HTR-8/SVneo (cell line): Measurements from ENCODE around the gene FIGLA.
"Not testable (repeated sequence)": the region's sequence is repeated elsewhere in the genome, so short reads cannot be mapped to it uniquely, and the experiment has no call there.

ENCODE experiments used
- DNase-seq: peaks from one replicate; pipeline ENCODE4 v3.0.0; 2011; ENCODE audit warnings: low spot score, mixed read lengths; ENCODE audit not compliant: insufficient read length
- FAIRE-seq: peaks from 2 replicates; lab custom pipeline; 2011; peaks lifted over from hg19 to GRCh38; lab: Jason Lieb, UNC

FIGLA gene

DNA sequence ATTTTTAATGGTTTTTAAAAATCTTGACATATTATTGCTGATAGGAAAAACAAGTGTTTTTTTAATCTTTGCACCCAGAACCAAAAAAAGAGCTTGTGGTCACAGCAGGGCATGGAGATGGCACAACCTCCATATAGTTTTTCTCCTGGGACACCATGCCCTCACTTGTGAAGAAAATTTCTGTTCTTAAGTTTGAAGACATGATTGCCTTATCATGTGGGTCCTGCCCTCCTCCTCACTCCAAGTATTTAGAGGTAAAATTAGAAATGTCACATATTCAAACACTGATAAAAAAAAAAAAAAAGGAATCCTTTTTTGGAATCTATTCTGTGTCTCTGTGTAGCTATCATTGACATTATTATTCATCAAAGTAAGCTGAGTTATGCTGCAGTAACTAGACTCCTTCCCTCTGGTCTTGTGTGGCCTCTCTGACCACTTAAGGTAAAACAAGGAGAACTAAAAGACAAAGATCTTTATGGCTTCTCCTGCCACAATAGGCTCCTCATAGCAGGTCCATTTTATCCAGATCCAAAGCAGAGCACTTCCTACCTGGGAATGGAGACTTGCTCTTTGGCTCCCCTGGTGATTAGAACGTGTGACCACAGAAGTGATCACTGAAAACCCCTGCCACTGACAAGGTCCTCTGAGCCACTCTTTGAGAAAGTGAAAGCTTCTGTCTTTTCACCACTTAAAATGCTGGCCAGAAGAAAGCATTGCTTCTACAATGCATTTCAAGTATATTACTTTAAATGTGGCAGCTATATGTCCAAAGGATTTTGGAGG is 42.2 kb downstream of the FIGLA start:
- FAIRE-seq (no peak), DNase-seq (no peak)

DNA sequence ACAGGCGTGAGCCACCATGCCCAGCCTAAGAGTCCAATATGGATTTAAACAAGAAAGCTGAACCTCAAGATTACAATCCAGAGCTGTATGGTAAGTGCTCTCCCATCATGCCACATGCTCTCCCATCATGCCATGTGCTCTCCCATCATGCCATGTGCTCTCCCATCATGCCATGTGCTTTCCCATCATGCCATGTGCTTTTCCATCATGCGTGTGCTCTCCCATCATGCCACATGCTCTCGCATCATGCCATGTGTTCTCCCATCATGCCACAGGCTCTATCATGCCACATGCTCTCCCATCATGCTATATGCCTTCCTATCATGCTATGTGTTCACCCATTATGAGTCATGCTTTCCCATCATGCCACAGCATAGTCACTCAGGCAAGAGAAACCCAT is 43.2 kb downstream of the FIGLA start:
- DNase-seq (no peak), FAIRE-seq (peak; percentile 79)

DNA sequence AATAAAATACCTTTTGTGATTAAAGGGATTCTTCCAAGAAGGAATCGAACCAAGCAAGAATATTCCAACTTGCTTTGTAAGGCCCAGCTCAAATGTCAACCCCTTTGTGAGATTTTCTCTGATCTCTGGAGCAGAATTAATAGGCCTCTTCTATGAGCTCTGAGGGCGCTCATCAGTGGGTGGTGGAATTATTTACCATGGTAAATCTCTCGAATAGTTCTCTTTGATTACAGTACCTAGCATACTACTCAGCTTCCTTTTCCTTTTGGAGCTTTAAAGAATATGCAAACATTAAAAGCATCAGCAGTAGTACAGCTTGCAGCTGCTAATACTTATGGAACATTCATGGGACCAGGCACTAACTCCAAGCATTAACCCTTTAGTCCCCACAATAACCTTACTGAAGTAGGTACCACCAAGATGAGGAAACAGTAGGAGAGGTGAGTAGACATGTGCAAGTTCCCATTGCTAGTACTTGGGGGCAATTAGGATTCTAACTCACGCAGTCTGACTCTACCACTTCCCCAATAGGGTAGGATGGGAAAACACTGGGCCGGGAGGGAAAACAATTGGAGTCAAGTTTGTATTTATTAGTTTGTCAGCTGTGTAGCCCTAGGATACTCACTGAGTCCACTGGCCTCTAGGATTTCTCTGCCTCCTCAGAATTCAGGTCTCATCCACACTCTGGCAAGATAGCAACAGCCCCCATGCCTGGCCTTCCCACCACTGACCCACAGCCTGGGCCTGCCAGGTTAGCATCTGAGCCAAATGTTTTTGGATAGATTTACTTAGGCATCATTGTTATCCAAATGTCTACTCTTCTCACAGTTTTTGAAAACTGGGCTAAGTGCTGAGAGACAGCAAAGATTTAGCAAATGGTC is 44.1 kb downstream of the FIGLA start:
- DNase-seq (no peak), FAIRE-seq (no peak)

DNA sequence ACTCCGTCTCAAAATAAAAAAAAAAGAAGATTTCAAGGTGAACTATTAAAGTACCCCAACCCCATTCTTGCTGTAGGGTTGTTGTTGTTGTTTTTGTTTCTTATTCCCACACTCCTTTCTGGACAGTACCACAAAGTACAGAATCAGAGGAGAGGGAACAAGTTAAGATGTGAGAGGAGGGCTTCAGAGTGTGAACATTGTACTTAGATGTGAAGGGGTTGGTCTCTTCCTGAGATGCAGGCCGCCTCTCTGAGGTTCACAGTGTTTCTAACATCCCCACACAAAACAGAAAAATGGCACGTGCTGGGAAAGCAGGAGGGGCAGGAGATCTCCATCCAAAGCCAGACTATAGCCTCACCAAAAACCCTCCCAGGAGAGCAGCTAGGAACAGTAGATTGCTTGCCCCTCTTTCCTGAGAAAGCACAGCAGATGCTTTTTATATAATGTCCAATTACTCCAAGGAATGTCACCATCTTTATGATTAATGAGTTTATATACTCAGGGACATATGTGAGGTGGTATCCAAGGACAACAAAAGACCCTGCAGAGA is 45.1 kb downstream of the FIGLA start:
- DNase-seq (no peak), FAIRE-seq (no peak)

DNA sequence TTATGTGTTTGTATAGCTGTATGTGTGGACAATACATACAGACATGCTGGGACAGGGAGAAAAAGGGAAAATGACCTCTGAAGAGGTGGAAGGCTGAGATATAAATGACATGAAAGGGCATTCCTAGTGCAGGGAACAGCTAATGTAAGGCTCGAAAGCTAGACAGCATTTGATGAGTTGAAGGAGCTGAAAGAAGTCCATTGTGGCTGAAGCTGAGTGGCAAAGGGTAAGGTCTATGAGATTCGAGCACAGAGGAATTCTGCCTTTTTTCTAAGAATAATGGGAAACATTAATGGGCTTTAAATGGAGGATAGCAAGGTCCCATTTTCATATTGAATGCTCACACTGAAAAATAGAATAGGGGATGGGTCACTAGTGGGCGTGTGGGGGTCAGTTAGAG is 46.0 kb downstream of the FIGLA start:
- FAIRE-seq = no peak

DNA sequence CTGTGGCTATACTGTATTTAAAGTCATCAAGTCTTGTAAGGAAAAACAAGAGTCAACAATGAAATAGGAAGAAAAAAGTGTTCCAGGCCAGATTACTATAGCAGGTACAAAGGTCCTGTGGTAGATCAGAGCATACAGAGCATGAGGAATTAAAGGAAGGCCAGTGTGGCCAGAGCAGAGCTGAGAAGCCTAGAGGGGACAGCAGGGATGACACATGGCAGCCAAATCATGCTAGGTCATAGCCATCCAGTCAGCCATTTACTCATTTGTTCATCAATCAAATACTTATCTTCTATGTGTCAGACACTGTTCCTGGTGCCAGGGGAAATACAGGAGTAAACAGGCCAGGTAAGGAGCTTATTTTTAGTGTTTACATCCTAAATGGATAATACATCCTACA is 46.8 kb downstream of the FIGLA start:
- no peak for DNase-seq
- FAIRE-seq = peak; percentile 46

More for the DNA sequence above, 46.0 kb downstream of the FIGLA start:
- no peak for DNase-seq

DNA sequence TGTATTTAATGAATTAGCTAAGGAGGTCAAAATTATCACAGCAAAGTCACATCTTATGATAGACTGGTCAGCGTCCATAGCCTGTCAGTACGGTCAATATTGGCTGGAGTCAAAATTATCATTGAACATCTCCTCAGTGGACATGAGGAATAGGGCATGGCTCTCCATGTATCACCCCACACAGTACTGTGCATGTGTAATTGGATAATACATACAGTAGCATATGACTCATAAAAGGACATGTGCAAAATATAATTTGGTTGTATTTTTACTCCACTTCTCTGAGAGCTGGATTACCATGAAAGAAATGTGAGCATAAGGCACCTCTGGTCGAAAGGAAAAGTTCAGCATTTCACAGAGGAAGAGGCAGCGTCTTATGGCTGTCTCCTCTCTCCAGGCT is 47.4 kb downstream of the FIGLA start:
- FAIRE-seq (no peak), DNase-seq (no peak)

DNA sequence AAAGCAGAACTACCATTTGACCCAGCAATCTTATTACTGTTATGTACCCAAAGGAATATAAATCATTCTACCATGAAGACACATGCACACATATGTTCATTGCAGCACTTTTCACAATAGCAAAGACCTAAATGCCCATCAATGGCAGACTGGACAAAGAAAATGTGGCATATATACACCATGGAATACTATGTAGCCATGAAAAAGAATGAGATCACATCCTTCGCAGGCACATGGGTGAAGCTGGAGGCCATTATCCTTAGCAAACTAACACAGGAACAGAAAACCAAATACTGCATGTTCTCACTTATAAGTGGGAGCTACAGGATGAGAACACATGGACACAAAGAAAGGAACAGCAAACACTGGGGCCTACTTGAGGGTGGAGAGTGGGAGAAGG is 51.0 kb downstream of the FIGLA start:
- not testable (repeated sequence) for DNase-seq, FAIRE-seq

DNA sequence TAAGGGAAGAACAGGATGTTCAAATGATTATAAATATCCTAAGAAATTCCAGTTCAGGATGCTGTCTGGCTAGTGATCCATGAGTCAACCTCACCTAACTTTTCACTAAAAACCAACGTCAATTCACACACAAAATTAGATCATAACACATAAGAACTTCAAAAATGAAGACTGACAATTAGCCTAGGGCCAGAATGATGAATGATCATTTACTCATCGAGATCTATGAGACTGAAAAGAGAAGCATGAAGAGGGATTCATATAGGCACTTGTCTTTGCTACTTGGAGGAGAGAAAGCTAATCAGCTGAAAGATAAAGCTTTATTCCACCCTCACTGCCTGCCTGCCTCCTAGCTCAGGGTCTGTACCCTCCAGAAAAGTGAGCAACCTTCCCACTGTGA is 52.3 kb downstream of the FIGLA start:
- FAIRE-seq (no peak), DNase-seq (no peak)

DNA sequence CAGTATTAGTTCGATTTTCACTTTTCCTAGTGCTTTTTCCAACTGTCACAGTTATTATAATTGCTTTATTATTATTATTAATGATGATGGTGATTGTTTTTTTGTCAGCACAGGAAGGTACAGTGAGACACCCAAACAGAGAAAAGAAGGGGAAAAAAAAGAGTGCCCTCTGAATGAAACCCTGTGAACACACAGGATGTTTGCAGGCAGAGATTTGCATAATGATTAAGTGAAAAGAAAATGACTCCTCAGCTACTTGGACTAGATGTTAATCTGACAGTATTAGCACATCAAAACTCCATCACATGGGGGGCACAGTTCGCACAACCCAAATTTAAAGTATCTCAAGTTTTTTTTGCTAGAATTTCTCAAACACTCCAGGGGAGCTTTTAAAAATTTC is 55.4 kb downstream of the FIGLA start:
- FAIRE-seq (no peak), DNase-seq (no peak)

DNA sequence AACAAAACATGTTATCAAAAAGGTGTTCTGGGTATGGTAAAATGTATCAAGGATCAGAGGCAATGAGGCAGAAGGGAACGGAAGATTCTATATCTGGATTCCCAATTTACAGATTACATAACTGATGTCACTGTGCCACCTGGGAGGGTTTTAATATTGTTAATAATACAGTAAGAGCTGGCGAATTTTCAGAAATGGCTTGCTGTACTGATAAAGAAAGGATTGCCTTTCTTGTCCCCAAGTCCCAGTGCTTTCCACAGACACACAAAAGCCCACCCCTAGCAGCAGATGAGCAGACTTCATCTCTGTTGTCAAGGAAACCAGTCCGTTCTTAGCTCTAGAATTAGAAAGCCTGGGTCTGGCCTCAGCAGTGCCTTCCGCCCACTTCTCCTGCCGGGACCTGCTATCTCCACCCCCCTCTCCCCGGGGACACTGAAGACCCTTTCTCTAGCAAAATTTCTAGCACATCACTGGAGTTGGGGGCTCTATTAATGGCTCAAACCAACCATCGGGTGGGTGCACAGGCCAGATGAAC is 56.7 kb downstream of the FIGLA start:
- FAIRE-seq = no peak
- no peak for DNase-seq

DNA sequence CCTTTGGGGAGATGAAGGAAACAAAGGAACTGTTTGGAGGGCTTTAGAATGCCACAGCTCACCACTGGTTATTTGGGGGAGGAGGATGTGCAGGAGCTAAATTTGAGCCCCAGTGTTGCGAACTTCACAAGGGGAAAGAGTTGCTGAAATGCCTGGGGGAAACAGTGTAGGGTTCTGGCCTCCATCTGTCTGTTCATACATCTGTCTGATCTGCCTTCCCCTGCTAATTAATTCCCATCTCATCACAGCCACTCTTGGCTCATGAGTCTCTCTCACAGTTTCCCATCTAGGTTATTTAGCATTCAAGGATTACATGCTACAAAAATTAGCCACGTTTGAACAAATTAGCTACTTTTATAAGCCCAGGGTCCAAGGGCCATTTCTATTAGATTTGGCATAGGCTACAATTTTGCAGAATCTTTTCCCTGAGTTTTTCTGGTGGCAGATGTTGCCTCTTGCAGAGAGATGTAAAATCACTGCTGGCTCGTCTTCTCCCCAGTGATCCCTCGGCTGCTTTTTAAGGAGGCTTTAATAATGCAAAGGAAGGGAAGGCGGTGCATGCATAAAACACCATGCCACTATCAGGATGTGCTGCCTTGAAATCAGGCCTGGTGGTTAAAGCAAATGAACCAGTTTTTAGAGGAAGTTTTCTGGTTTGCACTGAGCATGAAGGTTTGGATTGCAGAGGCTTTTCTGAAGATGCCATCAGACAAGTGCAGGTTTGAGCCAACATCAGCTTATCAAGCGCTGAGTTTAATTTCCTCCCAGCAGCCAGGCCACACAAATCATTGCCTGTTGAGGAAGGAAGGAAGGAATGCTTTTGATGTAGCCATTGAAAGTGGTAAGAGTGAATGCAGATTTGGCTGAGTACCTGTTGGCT is 57.4 kb downstream of the FIGLA start:
- DNase-seq = no peak
- FAIRE-seq = no peak

DNA sequence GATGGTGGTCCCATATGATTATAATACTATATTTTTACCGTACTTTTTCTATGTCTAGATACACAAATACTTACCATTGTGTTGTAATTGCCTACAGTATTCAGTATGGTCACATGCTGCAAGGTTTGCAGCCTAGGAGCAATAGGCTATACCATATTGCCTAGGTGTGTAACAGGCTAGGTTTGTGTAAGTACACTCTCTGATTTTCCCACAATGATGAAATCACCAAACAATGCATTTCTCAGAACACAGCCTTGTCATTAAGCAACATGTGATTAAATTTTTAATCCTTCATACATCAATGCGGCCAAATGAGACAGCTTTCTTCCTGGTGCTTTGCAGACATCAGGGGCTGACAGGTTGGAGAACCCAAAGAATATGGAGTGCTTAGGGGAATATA is 59.7 kb downstream of the FIGLA start:
- FAIRE-seq (no peak), DNase-seq (no peak)

DNA sequence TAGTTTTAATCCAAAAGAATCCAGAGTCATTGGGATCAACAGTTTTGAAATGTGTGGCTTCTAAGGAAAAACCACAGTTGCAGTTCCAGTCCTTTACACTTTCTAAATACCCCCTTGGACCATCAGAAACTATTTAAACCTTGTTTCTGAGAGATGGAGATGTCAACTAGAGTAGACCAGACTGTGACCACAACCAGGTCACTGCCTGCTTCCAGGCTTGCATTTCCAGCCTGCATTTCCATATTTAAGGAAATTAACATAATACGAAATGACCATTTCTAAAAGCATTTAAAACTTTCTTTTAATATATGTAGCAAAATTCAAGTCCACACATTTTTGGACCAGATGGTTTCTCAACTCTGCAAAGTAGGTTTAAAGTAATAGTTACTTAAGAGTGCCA is 60.8 kb downstream of the FIGLA start:
- DNase-seq = no peak

DNA sequence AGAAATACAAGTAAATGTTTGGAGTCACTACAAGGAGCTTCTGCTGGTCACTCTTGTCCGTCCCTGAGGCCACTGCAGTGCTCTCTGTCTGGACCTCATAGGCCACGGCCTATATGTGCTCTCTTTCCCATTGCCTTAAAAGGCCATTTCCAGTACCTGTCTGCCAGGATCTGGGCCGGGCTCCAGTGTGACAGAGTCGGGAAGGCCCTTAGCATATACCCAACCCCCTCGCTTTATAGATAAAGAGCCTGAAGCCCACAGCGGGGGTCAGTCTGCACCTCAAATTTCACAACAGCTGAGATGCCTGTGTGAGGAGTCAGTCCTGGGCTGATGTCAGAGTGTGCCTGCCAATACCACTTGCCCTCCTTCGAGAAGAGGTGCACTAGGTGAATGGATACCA is 62.3 kb downstream of the FIGLA start:
- DNase-seq (no peak), FAIRE-seq (no peak)

More for the DNA sequence above, 60.8 kb downstream of the FIGLA start:
- no peak for FAIRE-seq
